ENCODE data around the gene ZNF263.

DNA sequence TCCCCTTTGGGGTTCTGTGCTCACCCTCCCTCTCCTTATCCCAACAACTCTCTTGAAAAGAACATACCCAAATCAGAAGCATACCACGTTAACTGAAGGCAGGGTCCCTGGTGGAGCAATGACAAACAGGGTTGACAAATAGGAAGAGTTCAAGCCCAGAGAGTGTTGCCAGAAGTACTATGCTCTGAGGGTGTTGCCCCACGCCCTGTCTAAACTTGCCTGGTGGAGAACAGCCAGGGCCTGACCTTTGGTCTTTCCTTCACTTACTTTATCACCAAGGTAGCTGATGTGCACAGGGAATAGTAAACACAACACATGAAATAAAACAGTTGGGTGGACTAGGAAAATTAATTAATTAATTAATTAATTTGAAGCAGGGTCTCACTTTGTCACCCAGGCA, 45.4 kb downstream of the ZNF263 start:
- TF ChIP-seq CTCF (optimal IDR thresholded peaks at IDR 0.05 in 1 of 3, IDR thresholded peaks at IDR 0.05 in 1 of 3, conservative IDR thresholded peaks at IDR 0.05 in 1 of 3; ENCODE audit: extremely low read depth in 1 of 3, insufficient read depth in 2 of 3, low read length in 3 of 3) (no peak), EZH2 (IDR thresholded peaks at IDR 0.05; ENCODE audit: low read length) (no peak)
